KMS-11 (cell line): ENCODE results near the gene PTPRN2.

ENCODE experiments used
- H2AFZ ChIP-seq: fragments of 200-600 bp; sonication (generic); 2 replicates; pipeline ENCODE4 v1.6.1; 2016; ENCODE audit warnings: antibody characterized with exemption, mixed run types, low read depth
- H3K27ac ChIP-seq: fragments of 200-600 bp; sonication (generic); 2 replicates; pipeline ENCODE4 v1.6.1; 2016; ENCODE audit warnings: mild to moderate bottlenecking, mixed run types
- H3K27me3 ChIP-seq: fragments of 200-600 bp; sonication (generic); 2 replicates; pipeline ENCODE4 v1.6.1; 2017; ENCODE audit warnings: mild to moderate bottlenecking, low read depth, mixed run types, moderate library complexity; ENCODE audit not compliant: insufficient read depth
- H3K36me3 ChIP-seq: fragments of 200-600 bp; sonication (generic); 2 replicates; pipeline ENCODE4 v1.6.1; 2017; ENCODE audit warnings: mild to moderate bottlenecking, mixed run types; ENCODE audit not compliant: insufficient read depth
- H3K4me1 ChIP-seq: fragments of 200-600 bp; sonication (generic); 2 replicates; pipeline ENCODE4 v1.6.1; 2016; ENCODE audit warnings: mild to moderate bottlenecking, low read depth, mixed run types; ENCODE audit not compliant: poor library complexity, severe bottlenecking
- H3K4me2 ChIP-seq: fragments of 200-600 bp; sonication (generic); 2 replicates; pipeline ENCODE4 v1.7.0; 2016; ENCODE audit warnings: mild to moderate bottlenecking, mixed run types
- H3K4me3 ChIP-seq: fragments of 200-600 bp; sonication (generic); IDR thresholded peaks from 2 replicates; pipeline ENCODE4 v1.6.1; 2017; ENCODE audit warnings: low read depth, low read length, mixed read lengths; ENCODE audit not compliant: insufficient read depth
- H3K79me2 ChIP-seq: fragments of 200-600 bp; sonication (generic); 2 replicates; pipeline ENCODE4 v1.6.1; 2016; ENCODE audit warnings: low read depth, mixed run types; ENCODE audit not compliant: insufficient read depth
- H3K9ac ChIP-seq: fragments of 200-600 bp; sonication (generic); 2 replicates; pipeline ENCODE4 v1.6.1; 2016; ENCODE audit warnings: mild to moderate bottlenecking, mixed run types
- H4K20me1 ChIP-seq: fragments of 200-600 bp; sonication (generic); 2 replicates; pipeline ENCODE4 v1.6.1; 2016; ENCODE audit warnings: mild to moderate bottlenecking, mixed run types; ENCODE audit not compliant: insufficient read depth
- TF ChIP-seq, protein P1 (sequence below): fragments of 200-600 bp; sonication (generic); conservative IDR thresholded peaks from 2 replicates; pipeline ENCODE4 v1.6.1; 2017; ENCODE audit warnings: low read depth, mild to moderate bottlenecking, antibody characterized with exemption, low read length, moderate library complexity, mixed read lengths

The PTPRN2 gene

DNA sequence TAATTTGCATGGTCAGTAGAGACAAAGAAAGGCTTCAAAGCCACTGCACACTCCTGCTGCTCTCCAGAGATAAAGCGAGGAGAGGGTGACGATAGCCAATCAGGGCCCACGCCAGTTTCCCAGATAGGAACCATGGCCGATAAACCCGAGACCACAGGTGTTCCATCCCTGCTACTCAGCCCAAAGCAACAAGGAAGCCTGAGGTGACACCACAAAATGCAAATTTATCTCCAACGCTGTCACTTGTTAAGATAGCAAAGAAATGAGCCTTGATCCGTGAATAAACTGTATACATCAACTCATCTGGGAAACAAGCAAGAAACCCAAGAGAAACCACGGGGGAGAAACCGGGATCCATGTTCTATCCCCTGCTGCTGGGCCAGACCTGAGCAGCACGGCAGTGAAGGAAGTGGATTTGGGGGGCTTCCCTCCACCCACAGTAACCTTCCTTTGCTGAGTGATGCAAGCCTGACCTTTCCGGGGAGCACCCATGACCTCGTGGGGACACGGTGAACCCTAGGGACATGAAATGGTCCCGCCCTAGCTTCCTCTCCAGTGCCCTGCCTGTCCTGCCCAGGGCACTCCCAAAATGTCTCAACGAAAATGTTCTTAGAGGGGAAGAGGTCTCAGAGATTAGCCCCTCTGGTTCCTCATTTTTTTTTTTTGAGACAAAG is 164.6 kb downstream of the PTPRN2 start:
- Histone ChIP-seq H3K9ac (no peak overlapping the region), H3K27me3 (peaks cover 51% of the 10 kb centered on the region)

DNA sequence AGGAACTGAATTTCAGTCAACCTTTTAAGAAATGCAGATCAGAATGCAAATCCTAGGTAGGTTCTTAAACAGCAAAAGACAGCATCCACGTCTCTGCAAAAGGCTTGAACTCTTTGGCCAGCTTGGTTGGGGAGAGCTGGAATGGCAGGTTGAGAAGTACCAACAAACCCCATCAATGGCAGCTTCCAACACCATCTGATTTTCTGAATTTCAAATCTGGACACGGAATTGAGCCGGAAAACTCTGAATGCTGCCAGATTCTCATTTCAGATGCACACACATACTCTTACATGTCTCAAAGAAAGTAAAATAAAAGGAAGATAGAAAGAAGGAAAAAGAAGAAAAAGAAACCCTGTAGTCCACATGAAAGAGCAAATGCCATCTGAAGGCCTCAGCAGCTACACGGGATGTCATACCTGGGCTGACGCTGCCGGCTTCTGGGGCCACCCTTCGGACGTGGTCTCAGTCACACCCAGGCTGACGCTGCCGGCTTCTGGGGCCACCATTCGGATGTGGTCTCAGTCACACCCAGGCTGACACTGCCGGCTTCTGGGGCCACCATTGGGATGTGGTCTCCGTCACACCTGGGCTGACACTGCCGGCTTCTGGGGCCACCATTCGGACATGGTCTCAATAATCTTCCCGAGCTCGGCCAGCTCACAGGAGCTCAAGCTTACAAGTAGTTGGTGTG is 165.3 kb downstream of the PTPRN2 start:
- no peak overlapping the region for H2AFZ ChIP-seq
- no peaks in the 10 kb centered on the region for H4K20me1 ChIP-seq
- H3K4me3 ChIP-seq: no peak overlapping the region
- H3K9ac ChIP-seq: no peak overlapping the region
- H3K27ac ChIP-seq: no peak overlapping the region
- H3K79me2 ChIP-seq: no peaks in the 10 kb centered on the region
- no peak overlapping the region for H3K4me2 ChIP-seq
- H3K4me1 ChIP-seq: no peaks in the 10 kb centered on the region
- TF ChIP-seq, protein P1, sequence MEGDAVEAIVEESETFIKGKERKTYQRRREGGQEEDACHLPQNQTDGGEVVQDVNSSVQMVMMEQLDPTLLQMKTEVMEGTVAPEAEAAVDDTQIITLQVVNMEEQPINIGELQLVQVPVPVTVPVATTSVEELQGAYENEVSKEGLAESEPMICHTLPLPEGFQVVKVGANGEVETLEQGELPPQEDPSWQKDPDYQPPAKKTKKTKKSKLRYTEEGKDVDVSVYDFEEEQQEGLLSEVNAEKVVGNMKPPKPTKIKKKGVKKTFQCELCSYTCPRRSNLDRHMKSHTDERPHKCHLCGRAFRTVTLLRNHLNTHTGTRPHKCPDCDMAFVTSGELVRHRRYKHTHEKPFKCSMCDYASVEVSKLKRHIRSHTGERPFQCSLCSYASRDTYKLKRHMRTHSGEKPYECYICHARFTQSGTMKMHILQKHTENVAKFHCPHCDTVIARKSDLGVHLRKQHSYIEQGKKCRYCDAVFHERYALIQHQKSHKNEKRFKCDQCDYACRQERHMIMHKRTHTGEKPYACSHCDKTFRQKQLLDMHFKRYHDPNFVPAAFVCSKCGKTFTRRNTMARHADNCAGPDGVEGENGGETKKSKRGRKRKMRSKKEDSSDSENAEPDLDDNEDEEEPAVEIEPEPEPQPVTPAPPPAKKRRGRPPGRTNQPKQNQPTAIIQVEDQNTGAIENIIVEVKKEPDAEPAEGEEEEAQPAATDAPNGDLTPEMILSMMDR: no peak
- H3K27me3 ChIP-seq: peaks cover 51% of the 10 kb centered on the region
- no peaks in the 10 kb centered on the region for H3K36me3 ChIP-seq

More for the DNA sequence above, 164.6 kb downstream of the PTPRN2 start:
- no peaks in the 10 kb centered on the region for H3K36me3 ChIP-seq
- H3K4me1 ChIP-seq: no peaks in the 10 kb centered on the region
- no peaks in the 10 kb centered on the region for H3K79me2 ChIP-seq
- H4K20me1 ChIP-seq: no peaks in the 10 kb centered on the region
- no peak overlapping the region for H3K4me3 ChIP-seq
- no peak overlapping the region for H2AFZ ChIP-seq
- TF ChIP-seq, protein P1: no peak
- H3K4me2 ChIP-seq: no peak overlapping the region
- no peak overlapping the region for H3K27ac ChIP-seq

DNA sequence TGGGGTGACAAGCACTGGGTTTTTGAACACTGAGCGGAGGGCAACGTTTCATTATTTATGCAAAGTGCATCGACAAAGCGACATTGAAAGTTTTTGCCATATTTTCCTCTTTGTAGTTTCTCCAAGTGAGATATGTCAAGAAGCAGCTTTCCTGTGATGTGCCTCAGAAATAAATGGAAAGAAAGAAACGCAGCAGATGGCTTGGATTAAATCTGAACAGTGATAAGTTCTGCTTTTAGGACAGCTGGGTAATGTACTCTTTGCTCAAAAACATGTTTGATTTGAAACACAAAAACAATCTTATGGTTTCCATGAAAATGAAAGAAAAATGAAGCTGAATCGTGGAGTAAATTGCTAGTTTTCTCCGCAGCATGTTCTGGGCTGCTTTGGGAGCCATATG is 166.3 kb downstream of the PTPRN2 start:
- Histone ChIP-seq H4K20me1 (no peaks in the 10 kb centered on the region), H3K4me1 (no peaks in the 10 kb centered on the region), H3K27me3 (peaks cover 51% of the 10 kb centered on the region), H3K4me2 (no peak overlapping the region), H3K36me3 (no peaks in the 10 kb centered on the region), H3K4me3 (no peak overlapping the region), H3K9ac (no peak overlapping the region), H2AFZ (no peak overlapping the region), H3K79me2 (no peaks in the 10 kb centered on the region), H3K27ac (no peak overlapping the region)
- TF ChIP-seq, protein P1: no peak

DNA sequence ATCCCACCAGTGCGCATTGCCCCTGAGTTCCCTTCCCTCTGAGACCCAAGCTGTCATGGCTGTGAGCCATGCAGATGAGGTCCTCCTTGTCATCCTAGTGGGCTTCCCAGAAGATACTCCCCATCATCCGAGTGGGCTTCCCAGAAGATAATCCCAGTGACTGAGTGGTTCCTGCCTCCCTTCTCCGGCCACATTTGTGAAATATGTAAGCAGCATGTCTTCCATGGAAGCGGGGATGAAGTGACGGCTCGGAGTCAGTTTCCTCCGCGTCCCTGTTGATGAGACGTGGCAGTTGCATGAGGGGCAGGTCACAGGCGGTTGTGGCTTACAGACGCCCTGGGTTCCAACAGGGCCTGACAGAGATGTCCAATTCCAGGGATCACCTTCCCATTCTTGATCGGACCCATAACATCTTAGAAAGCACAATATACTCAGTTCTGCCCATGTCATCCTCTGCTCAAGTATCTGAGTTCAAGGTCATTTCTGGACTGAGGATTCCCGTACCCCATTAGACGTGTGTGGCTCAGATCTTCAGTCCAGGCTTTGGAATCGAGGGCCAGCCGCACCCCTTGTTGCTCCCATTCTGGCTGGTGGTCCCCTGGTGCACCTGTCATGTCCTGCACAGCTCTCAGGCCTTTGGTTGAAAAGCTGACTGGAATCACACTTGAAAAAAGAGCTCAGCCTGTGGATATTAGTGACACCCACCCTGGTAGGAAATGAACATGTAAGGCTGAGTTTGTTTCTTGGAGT is 166.9 kb downstream of the PTPRN2 start:
- peaks cover 51% of the 10 kb centered on the region for H3K27me3 ChIP-seq
- no peak overlapping the region for H3K27ac ChIP-seq
- no peak overlapping the region for H3K4me2 ChIP-seq
- H3K4me3 ChIP-seq: no peak overlapping the region
- TF ChIP-seq, protein P1: no peak
- no peaks in the 10 kb centered on the region for H3K4me1 ChIP-seq
- H3K36me3 ChIP-seq: no peaks in the 10 kb centered on the region
- H3K79me2 ChIP-seq: no peaks in the 10 kb centered on the region
- no peak overlapping the region for H3K9ac ChIP-seq
- no peak overlapping the region for H2AFZ ChIP-seq
- no peaks in the 10 kb centered on the region for H4K20me1 ChIP-seq
